K562 (cell line): ENCODE data around the gene KCNJ11. TPM values are rescaled to one million over a fixed set of nuclear protein-coding genes. Genes with fewer than 3 reads are reported as not detected.

ENCODE experiments used
- ATAC-seq: fragments of 200-7000 bp; cut with Tn5 transposase; 3 replicates; pipeline ENCODE4 v1.9.1; 2020; ENCODE audit warnings: moderate library complexity
- BruUV-seq: library from RNA; stranded (reverse); fragments of 400-500 nt; replicated peaks from 2 replicates; lab custom pipeline; 2021; lab: Mats Ljungman, UMichigan
- CTCF ChIA-PET: fragments of 300-600 bp; formaldehyde crosslinking; extraction: SDS; loops from one replicate; lab custom pipeline; 2021; ENCODE audit warnings: low intra/inter-chr PET ratio; lab: Yijun Ruan, JAX
- POLR2A ChIA-PET: fragments of 300-600, 350-650 bp; sonication (Branson Sonifier 250); formaldehyde crosslinking; extraction: SDS; loops from one replicate; lab custom pipeline; 2021; ENCODE audit warnings: antibody characterized with exemption, inconsistent platforms; lab: Yijun Ruan, JAX
- DNase-seq, 4 experiments: peaks; one replicate each; pipeline versions ENCODE4 v3.0.0 to v3.0.0-alpha.2; 2011 to 2018; ENCODE audit warnings: low spot score in 3 of 4, mixed read lengths in 3 of 4; ENCODE audit errors: extremely low read depth in 1 of 4
- FAIRE-seq: peaks from 2 replicates; lab custom pipeline; 2011; peaks lifted over from hg19 to GRCh38; lab: Jason Lieb, UNC
- H2AFZ ChIP-seq: 2 replicates; pipeline ENCODE4 v1.6.0; 2011; ENCODE audit warnings: low read depth, low read length, control low read depth, inconsistent platforms
- H3K27ac ChIP-seq: fragments of 200-600 bp; 3 replicates; pipeline ENCODE4 v1.8.0; 2011; ENCODE audit warnings: low read depth, mild to moderate bottlenecking, control low read depth, inconsistent platforms, low read length, moderate library complexity, mixed read lengths; ENCODE audit errors: extremely low read depth
- H3K27me3 ChIP-seq, 2 experiments: fragments of 300-600 bp in 1 of 2; 2 replicates in 1 of 2; 3 replicates in 1 of 2; pipeline versions ENCODE4 v1.6.0 to v1.8.0; 2011; ENCODE audit warnings: inconsistent platforms in 2 of 2, low read length in 2 of 2, mild to moderate bottlenecking in 1 of 2, mixed read lengths in 1 of 2, moderate library complexity in 1 of 2; ENCODE audit not compliant: control insufficient read depth in 2 of 2, insufficient read depth in 2 of 2
- H3K36me3 ChIP-seq: fragments of 300-600 bp; 3 replicates; pipeline ENCODE4 v1.8.0; 2011; ENCODE audit warnings: mild to moderate bottlenecking, low read length, inconsistent platforms; ENCODE audit not compliant: control insufficient read depth, insufficient read depth
- H3K4me1 ChIP-seq, 2 experiments: fragments of 200-600 bp in 1 of 2; replicated peaks in 1 of 2; 2 replicates in 1 of 2; 3 replicates in 1 of 2; pipeline versions ENCODE4 v1.5.1 to v1.8.0; 2011; ENCODE audit warnings: inconsistent platforms in 2 of 2, low read length in 2 of 2, mild to moderate bottlenecking in 1 of 2, mixed read lengths in 1 of 2, moderate library complexity in 1 of 2; ENCODE audit not compliant: control insufficient read depth in 2 of 2, insufficient read depth in 2 of 2
- H3K4me2 ChIP-seq: 2 replicates; pipeline ENCODE4 v1.6.1; 2011; ENCODE audit warnings: low read length, control low read depth, inconsistent platforms, mixed read lengths; ENCODE audit not compliant: insufficient read depth
- H3K4me3 ChIP-seq: fragments of 200-600 bp; sonication (generic), shearing (Covaris generic); 2 replicates; pipeline ENCODE4 v1.5.1; 2016; ENCODE audit warnings: control low read depth, inconsistent platforms
- H3K79me2 ChIP-seq: fragments of 200-600 bp; 3 replicates; pipeline ENCODE4 v1.8.0; 2011; ENCODE audit warnings: low read length, inconsistent platforms; ENCODE audit not compliant: control insufficient read depth, insufficient read depth
- H3K9ac ChIP-seq, 2 experiments: 2 replicates each; pipeline versions ENCODE4 v1.6.0 to v1.6.1; 2011; ENCODE audit warnings: low read depth in 2 of 2, low read length in 2 of 2, control low read depth in 1 of 2, inconsistent platforms in 1 of 2, mild to moderate bottlenecking in 1 of 2, mixed read lengths in 1 of 2; ENCODE audit not compliant: insufficient read depth in 1 of 2
- H3K9me1 ChIP-seq: one replicate; pipeline ENCODE4 v1.6.0; 2011; ENCODE audit warnings: inconsistent platforms, mild to moderate bottlenecking, low read length, moderate library complexity; ENCODE audit not compliant: control insufficient read depth, insufficient read depth
- H3K9me3 ChIP-seq: replicated peaks from 2 replicates; pipeline ENCODE4 v1.5.1; 2011; ENCODE audit warnings: low read depth, low read length, inconsistent platforms; ENCODE audit not compliant: control insufficient read depth, insufficient read depth
- H4K20me1 ChIP-seq: replicated peaks from 2 replicates; pipeline ENCODE4 v1.6.1; 2011; ENCODE audit warnings: low read length, inconsistent platforms, mixed read lengths; ENCODE audit not compliant: control insufficient read depth, insufficient read depth
- DNMT1 ChIP-seq: fragments of 450-650 bp; IDR thresholded peaks from 2 replicates; pipeline ENCODE4 v1.6.1; 2016; ENCODE audit warnings: antibody characterized with exemption, mild to moderate bottlenecking
- ELF2 ChIP-seq: fragments of 250-450 bp; sonication (Bioruptor Pico); IDR thresholded peaks from 2 replicates; pipeline ENCODE4 v1.5.0; 2021; ENCODE audit warnings: mild to moderate bottlenecking
- ELF4 ChIP-seq: fragments of 450-650 bp; formaldehyde crosslinking; IDR thresholded peaks from 2 replicates; pipeline ENCODE4 v1.4.0; 2022; ENCODE audit warnings: missing genetic modification characterization
- MIER1 ChIP-seq: fragments of 450-650 bp; IDR thresholded peaks from 2 replicates; pipeline ENCODE4 v1.6.1; 2016; ENCODE audit warnings: antibody characterized with exemption, mild to moderate bottlenecking, low read depth
- MYBL2 ChIP-seq, 2 experiments: fragments of 450-650 bp in 1 of 2; sonication (generic) in 1 of 2; formaldehyde crosslinking in 1 of 2; IDR thresholded peaks; 2 replicates each; pipeline versions ENCODE4 v1.6.1 to v1.8.1; 2017 to 2022; ENCODE audit warnings: borderline replicate concordance in 1 of 2, inconsistent platforms in 1 of 2, low read depth in 1 of 2, mild to moderate bottlenecking in 1 of 2, missing genetic modification reagents in 1 of 2, moderate library complexity in 1 of 2
- NCOA2 ChIP-seq, 2 experiments: fragments of 450-650 bp; IDR thresholded peaks; 2 replicates each; pipeline ENCODE4 v1.6.1; 2018; ENCODE audit warnings: mild to moderate bottlenecking in 2 of 2, moderate library complexity in 1 of 2; ENCODE audit not compliant: partially characterized antibody in 2 of 2
- SP2 ChIP-seq: IDR thresholded peaks from 2 replicates; pipeline ENCODE4 v1.6.1; 2011; ENCODE audit warnings: mild to moderate bottlenecking, low read depth, low read length, moderate library complexity; ENCODE audit not compliant: poor library complexity, severe bottlenecking; ENCODE audit errors: extremely low read depth
- WGBS: fragments of 100-300 bp; shearing (Covaris generic); methylation state at CpG from one replicate; pipeline ENCODE4 v1.1.6; 2016; ENCODE audit warnings: low coverage, mixed read lengths; ENCODE audit not compliant: insufficient coverage; ENCODE audit errors: missing lambda C conversion rate; 5-methylcytosine and 5-hydroxymethylcytosine counted together
- in situ Hi-C: fragments of 300-500 bp; cut with MboI; formaldehyde crosslinking; loops from 4 replicates; pipeline ENCODE4 v1.15.0; 2018; ENCODE audit warnings: inconsistent platforms, mixed read lengths
- intact Hi-C: fragments of 100-400 bp; cut with micrococcal nuclease; formaldehyde crosslinking; loops from 2 replicates; pipeline ENCODE4 v1.14.2; 2022
- polyA plus RNA-seq, 8 experiments: library from polyadenylated mRNA; depleted of rRNA in 4 of 8; stranded (reverse) in 5 of 8; unstranded in 3 of 8; fragments of >200 nt; fragmentation: Nextera tagmentation in 2 of 8; fragmentation: Illumina TruSeq in 1 of 8; extraction: Ambion mirVana in 2 of 8; extraction: Trizol in 1 of 8; gene quantifications; 2 replicates each; pipeline versions ENCODE4 v1.2.1 to v1.2.3, GENCODE V29; 2011 to 2014; ENCODE audit warnings: inconsistent platforms in 1 of 8, missing spikeins in 1 of 8
- total RNA-seq, 7 experiments: library from RNA; depleted of rRNA in 6 of 7; stranded (reverse); fragments of >200 nt in 6 of 7; fragmentation: Illumina TruSeq in 2 of 7; extraction: Trizol in 2 of 7; gene quantifications; 2 replicates each; pipeline versions ENCODE4 v1.2.1 to v1.2.3, GENCODE V29; 2011 to 2021; ENCODE audit warnings: low replicate concordance in 1 of 7
- TF ChIP-seq, protein P1 (sequence below): fragments of 450-650 bp; IDR thresholded peaks from 2 replicates; pipeline ENCODE4 v1.6.1; 2016; ENCODE audit warnings: mild to moderate bottlenecking, moderate library complexity

The KCNJ11 gene
- total and polyA plus RNA-seq, 9 of the 15 experiments (the other 6 are each of a cell fraction or from before 2014, with no cell fraction given) = 0.54 to 3.7 (median 0.86) TPM; not detected in 2

DNA sequence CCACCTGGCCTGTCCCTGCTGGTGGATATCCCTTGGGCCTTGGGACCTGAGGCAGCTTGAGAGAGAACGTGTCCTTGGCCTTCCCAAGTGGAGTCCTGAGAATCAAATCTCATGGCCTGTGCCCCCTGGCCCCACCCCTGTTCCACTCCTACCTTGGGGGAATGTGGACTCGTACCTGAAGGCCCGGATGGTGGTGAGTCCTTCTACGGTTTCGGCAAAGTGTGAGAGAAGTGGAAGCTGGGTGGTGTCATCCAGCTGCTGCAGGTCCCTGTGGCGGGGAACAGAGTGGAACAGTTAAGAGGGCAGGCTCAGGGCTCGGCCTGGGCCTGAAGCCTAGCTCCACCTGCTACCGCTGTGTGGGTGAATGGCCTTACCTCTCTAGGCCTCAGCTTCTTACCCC lies 14.0 kb upstream of the KCNJ11 start:
- Histone ChIP-seq H3K27ac (no peak overlapping the region), H3K4me1 (peaks cover 6 to 7% of the 10 kb centered on the region in 2 experiments; a peak in 3 of 5 replicates), H2AFZ (no peak overlapping the region), H3K36me3 (no peaks in the 10 kb centered on the region), H3K9me3 (no peaks in the 10 kb centered on the region), H3K9me1 (no peaks in the 10 kb centered on the region), H3K79me2 (no peaks in the 10 kb centered on the region), H3K9ac (no peak overlapping the region), H3K4me3 (no peak overlapping the region), H3K4me2 (no peak overlapping the region), H4K20me1 (0 out of 2 replicates have a peak, but pooled peaks cover 5% of the 10 kb centered on the region), H3K27me3 (peaks cover 22 to 56% of the 10 kb centered on the region in 2 experiments; a peak in 3 of 5 replicates)
- no TSS peak for BruUV-seq
- intact Hi-C loops = no loop called here
- ChIA-PET CTCF (no interaction called here), POLR2A (interaction anchor here (1.0 kb wide), 2 partner anchors 9 to 18 kb away, joined by 3 to 4 read pairs; no protein-coding TSS in a partner anchor)
- ATAC-seq (no peak), DNase-seq (no peak), FAIRE-seq (no peak)
- 6% methylated on average over 7 of the region's 8 CpGs for WGBS
- in situ Hi-C loops = no loop called here
- no peak for TF ChIP-seq MYBL2 (IDR thresholded peaks at IDR 0.05; ENCODE audit: low read depth)
- no peak for TF ChIP-seq MYBL2 (CRISPR knock-in tag; IDR thresholded peaks at IDR 0.05; ENCODE audit: borderline replicate concordance)
- TF ChIP-seq SP2 = no peak
- no peak for TF ChIP-seq ELF4 (CRISPR knock-in tag)
- TF ChIP-seq MIER1 = no peak
- TF ChIP-seq, protein P1, sequence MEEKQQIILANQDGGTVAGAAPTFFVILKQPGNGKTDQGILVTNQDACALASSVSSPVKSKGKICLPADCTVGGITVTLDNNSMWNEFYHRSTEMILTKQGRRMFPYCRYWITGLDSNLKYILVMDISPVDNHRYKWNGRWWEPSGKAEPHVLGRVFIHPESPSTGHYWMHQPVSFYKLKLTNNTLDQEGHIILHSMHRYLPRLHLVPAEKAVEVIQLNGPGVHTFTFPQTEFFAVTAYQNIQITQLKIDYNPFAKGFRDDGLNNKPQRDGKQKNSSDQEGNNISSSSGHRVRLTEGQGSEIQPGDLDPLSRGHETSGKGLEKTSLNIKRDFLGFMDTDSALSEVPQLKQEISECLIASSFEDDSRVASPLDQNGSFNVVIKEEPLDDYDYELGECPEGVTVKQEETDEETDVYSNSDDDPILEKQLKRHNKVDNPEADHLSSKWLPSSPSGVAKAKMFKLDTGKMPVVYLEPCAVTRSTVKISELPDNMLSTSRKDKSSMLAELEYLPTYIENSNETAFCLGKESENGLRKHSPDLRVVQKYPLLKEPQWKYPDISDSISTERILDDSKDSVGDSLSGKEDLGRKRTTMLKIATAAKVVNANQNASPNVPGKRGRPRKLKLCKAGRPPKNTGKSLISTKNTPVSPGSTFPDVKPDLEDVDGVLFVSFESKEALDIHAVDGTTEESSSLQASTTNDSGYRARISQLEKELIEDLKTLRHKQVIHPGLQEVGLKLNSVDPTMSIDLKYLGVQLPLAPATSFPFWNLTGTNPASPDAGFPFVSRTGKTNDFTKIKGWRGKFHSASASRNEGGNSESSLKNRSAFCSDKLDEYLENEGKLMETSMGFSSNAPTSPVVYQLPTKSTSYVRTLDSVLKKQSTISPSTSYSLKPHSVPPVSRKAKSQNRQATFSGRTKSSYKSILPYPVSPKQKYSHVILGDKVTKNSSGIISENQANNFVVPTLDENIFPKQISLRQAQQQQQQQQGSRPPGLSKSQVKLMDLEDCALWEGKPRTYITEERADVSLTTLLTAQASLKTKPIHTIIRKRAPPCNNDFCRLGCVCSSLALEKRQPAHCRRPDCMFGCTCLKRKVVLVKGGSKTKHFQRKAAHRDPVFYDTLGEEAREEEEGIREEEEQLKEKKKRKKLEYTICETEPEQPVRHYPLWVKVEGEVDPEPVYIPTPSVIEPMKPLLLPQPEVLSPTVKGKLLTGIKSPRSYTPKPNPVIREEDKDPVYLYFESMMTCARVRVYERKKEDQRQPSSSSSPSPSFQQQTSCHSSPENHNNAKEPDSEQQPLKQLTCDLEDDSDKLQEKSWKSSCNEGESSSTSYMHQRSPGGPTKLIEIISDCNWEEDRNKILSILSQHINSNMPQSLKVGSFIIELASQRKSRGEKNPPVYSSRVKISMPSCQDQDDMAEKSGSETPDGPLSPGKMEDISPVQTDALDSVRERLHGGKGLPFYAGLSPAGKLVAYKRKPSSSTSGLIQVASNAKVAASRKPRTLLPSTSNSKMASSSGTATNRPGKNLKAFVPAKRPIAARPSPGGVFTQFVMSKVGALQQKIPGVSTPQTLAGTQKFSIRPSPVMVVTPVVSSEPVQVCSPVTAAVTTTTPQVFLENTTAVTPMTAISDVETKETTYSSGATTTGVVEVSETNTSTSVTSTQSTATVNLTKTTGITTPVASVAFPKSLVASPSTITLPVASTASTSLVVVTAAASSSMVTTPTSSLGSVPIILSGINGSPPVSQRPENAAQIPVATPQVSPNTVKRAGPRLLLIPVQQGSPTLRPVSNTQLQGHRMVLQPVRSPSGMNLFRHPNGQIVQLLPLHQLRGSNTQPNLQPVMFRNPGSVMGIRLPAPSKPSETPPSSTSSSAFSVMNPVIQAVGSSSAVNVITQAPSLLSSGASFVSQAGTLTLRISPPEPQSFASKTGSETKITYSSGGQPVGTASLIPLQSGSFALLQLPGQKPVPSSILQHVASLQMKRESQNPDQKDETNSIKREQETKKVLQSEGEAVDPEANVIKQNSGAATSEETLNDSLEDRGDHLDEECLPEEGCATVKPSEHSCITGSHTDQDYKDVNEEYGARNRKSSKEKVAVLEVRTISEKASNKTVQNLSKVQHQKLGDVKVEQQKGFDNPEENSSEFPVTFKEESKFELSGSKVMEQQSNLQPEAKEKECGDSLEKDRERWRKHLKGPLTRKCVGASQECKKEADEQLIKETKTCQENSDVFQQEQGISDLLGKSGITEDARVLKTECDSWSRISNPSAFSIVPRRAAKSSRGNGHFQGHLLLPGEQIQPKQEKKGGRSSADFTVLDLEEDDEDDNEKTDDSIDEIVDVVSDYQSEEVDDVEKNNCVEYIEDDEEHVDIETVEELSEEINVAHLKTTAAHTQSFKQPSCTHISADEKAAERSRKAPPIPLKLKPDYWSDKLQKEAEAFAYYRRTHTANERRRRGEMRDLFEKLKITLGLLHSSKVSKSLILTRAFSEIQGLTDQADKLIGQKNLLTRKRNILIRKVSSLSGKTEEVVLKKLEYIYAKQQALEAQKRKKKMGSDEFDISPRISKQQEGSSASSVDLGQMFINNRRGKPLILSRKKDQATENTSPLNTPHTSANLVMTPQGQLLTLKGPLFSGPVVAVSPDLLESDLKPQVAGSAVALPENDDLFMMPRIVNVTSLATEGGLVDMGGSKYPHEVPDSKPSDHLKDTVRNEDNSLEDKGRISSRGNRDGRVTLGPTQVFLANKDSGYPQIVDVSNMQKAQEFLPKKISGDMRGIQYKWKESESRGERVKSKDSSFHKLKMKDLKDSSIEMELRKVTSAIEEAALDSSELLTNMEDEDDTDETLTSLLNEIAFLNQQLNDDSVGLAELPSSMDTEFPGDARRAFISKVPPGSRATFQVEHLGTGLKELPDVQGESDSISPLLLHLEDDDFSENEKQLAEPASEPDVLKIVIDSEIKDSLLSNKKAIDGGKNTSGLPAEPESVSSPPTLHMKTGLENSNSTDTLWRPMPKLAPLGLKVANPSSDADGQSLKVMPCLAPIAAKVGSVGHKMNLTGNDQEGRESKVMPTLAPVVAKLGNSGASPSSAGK = no peak
- no peak for TF ChIP-seq DNMT1
- TF ChIP-seq ELF2 (CRISPR knock-in tag) = no peak
- no peak for TF ChIP-seq NCOA2 (IDR thresholded peaks at IDR 0.05; ENCODE audit: partially characterized antibody in 2 of 2)
